UCSD-AML1 (cell line): ENCODE data around the gene NQO2.
"Not testable (repeated sequence)": the region's sequence is repeated elsewhere in the genome, so short reads cannot be mapped to it uniquely, and the experiment has no call there.

ENCODE experiments used
- DNase-seq: peaks from one replicate; lab custom pipeline; 2025; ENCODE audit not compliant: unreplicated experiment; lab: John Stamatoyannopoulos, UW

Gene NQO2

GRCh38 chr6:3037638-3038365, 38.1 kb downstream of the NQO2 start:
- DNase-seq: no peak

- no peak for DNase-seq
Observed at GRCh38 chr6:3039384-3039783, 39.7 kb downstream of the NQO2 start.

- DNase-seq: no peak
Observed at GRCh38 chr6:3041147-3041546, 41.5 kb downstream of the NQO2 start.

- no peak for DNase-seq
Observed at GRCh38 chr6:3041606-3042005, 41.9 kb downstream of the NQO2 start.

GRCh38 chr6:3045369-3045768, 45.7 kb downstream of the NQO2 start:
- no peak for DNase-seq

- no peak for DNase-seq
Observed at GRCh38 chr6:3045777-3046176, 46.1 kb downstream of the NQO2 start.

GRCh38 chr6:3046295-3046694, 46.6 kb downstream of the NQO2 start:
- DNase-seq: no peak

GRCh38 chr6:3048009-3048408, 48.3 kb downstream of the NQO2 start:
- DNase-seq: not testable (repeated sequence)

GRCh38 chr6:3052481-3053230, 53.0 kb downstream of the NQO2 start:
- no peak for DNase-seq

- DNase-seq: no peak
Observed at GRCh38 chr6:3053231-3053508, 53.5 kb downstream of the NQO2 start.

GRCh38 chr6:3054229-3055157, 54.8 kb downstream of the NQO2 start:
- DNase-seq: not testable (repeated sequence)

- DNase-seq: not testable (repeated sequence)
Observed at GRCh38 chr6:3055158-3055499, 55.4 kb downstream of the NQO2 start.

GRCh38 chr6:3057063-3057770, 57.5 kb downstream of the NQO2 start:
- DNase-seq: no peak

- DNase-seq: no peak
Observed at GRCh38 chr6:3058957-3059356, 59.3 kb downstream of the NQO2 start.

GRCh38 chr6:3060092-3060491, 60.4 kb downstream of the NQO2 start:
- not testable (repeated sequence) for DNase-seq

GRCh38 chr6:3061501-3061941, 61.8 kb downstream of the NQO2 start:
- DNase-seq: no peak

- DNase-seq: not testable (repeated sequence)
Observed at GRCh38 chr6:3063340-3063732, 63.6 kb downstream of the NQO2 start.

GRCh38 chr6:3063733-3064700, 64.3 kb downstream of the NQO2 start:
- peak; percentile 93 for DNase-seq

- peak; percentile 94 for DNase-seq
Observed at GRCh38 chr6:3068329-3069214, 68.9 kb downstream of the NQO2 start, which contains the start of gene RIPK1. Gene RIPK1, plus strand, starts transcription at chr6:3068494. Its CDS starts 8,330 bp downstream, at chr6:3076824.
